Cerebellar nuclear complex (tissue), 1 donor: ENCODE results near the gene AGPS.
A peak's percentile ranks its signal among the peaks of the same experiment; 100 is the strongest.
"Not testable (repeated sequence)": the region's sequence is repeated elsewhere in the genome, so short reads cannot be mapped to it uniquely, and the experiment has no call there.

Source experiments
- DNase-seq, 2 experiments: peaks; one replicate each; lab custom pipeline; 2025; lab: John Stamatoyannopoulos, UW

AGPS gene

DNA sequence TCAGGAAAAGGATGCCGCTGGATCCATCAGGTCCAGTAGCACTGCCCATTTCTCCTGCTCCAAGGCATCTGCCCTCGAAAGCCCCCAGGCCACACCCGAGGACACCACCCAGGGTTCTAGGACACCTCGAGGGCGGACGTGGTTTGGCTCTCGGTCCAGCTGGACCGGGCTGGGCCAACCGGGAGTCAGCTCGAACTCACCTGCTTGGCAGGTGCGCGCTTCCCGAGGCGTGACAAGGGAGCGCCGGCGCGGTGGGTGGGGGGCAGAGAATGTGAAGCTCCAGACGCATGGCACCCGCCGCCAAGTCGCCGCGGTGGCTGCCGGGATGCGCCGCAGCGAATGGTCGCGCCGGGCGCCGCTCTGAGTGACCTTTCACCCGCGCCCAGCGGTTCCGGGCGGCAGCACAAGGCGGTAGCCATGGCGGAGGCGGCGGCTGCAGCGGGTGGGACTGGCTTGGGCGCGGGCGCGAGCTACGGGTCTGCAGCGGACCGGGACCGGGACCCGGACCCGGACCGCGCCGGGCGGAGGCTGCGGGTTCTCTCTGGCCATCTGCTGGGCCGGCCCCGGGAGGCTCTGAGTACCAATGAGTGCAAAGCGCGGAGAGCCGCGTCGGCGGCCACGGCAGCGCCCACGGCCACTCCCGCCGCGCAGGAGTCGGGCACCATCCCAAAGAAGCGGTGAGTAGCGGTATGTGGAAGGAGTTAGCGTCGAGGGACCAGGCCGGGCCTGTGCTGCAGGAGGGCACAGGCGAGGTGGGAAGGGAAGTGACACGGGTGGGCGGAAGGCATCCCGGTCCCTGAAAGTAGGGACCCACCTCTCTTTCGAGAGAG, at the start of gene AGPS:
Gene AGPS, plus strand, starts transcription at position 401 of the 830 bp plus-strand sequence. Its CDS starts 17 bp downstream, at position 418.
- peak in 1 of 2 experiments; percentile 24 for DNase-seq

DNA sequence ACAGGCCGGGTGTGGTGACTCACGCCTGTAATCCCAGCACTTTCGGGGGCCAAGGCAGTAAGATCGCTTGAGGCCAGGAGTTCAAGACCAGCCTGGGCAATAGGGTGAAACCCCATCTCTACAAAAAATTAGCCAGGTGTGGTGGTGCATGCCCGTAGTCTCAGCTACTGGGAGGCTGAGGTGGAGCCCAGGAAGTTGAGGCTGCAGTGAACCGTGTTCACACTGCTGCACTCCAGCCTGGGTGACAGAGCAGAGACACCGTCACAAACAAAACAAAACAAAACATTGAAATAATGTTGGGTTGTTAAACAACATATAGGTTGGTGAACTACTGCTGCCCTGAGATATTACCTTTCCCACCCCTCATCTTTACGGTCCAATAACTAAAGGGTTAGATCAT, 48.8 kb upstream of the AGPS start:
- DNase-seq: no peak

GRCh38 chr2:177344316-177344715, 48.3 kb upstream of the AGPS start:
- DNase-seq: no peak

- no peak for DNase-seq
Measured at GRCh38 chr2:177346192-177346591, 46.4 kb upstream of the AGPS start.

- DNase-seq: no peak
Measured at GRCh38 chr2:177347570-177347969, 45.0 kb upstream of the AGPS start.

DNA sequence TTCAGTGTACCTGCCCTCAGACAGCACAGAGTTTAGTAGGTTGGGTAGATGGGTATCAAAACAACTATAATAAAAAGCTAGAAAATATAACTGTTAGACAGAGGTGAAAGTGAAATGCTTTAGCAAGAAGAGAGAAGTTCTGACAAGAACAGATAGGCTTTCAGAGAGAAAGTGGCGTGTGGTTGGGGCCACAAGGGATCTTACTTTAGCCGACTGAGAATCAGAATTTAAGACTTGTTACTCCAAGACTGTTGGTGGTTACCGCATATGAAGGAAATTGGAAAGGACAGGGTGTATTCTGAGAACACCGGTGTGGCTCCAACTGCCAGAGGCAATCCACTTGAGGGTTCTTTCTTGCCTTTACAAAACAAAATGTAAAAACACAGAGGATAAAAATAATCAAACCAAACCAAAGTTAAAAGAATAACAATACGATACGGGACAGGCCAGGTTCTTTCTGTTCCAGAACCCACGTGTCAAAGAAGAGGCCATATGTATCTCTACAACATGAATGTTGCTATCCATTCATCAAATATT, 44.4 kb upstream of the AGPS start:
- DNase-seq: no peak

GRCh38 chr2:177348733-177349693, 43.6 kb upstream of the AGPS start:
- no peak for DNase-seq

DNA sequence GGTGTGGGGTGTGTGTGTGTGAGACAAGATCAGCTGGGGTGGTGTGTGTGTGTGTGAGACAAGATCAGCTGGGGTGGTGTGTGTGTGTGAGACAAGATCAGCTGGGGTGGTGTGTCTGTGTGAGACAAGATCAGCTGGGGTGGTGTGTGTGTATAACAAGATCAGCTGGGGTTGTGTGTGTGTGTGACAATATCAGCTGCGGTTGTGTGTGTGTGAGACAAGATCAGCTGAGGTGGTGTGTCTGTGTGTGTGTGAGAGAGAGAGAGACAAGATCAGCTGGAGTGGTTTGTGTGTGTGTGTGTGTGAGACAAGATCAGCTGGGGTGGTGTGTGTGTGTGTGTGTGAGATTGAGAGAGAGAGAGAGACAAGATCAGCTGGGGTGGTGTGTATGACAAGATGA, 41.9 kb upstream of the AGPS start:
- not testable (repeated sequence) for DNase-seq

DNA sequence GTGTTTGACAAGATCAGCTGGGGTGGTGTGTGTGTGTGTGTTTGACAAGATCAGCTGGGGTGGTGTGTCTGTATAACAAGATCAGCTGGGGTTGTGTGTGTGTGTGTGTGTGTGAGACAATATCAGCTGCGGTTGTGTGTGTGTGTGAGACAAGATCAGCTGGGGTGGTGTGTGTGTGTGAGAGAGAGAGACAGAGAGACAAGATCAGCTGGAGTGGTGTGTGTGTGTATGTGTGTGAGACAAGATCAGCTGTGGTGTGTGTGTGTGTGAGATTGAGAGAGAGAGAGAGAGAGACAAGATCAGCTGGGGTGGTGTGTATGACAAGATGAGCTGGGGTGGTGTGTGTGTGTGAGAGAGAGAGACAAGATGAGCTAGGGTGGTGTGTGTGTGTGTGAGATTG, 41.5 kb upstream of the AGPS start:
- not testable (repeated sequence) for DNase-seq

GRCh38 chr2:177352441-177353186, 40.0 kb upstream of the AGPS start:
- no peak for DNase-seq

GRCh38 chr2:177353187-177353478, 39.4 kb upstream of the AGPS start:
- DNase-seq: no peak

- DNase-seq: not testable (repeated sequence)
Measured at GRCh38 chr2:177354541-177354940, 38.0 kb upstream of the AGPS start.

GRCh38 chr2:177355874-177356273, 36.7 kb upstream of the AGPS start:
- DNase-seq: no peak

DNA sequence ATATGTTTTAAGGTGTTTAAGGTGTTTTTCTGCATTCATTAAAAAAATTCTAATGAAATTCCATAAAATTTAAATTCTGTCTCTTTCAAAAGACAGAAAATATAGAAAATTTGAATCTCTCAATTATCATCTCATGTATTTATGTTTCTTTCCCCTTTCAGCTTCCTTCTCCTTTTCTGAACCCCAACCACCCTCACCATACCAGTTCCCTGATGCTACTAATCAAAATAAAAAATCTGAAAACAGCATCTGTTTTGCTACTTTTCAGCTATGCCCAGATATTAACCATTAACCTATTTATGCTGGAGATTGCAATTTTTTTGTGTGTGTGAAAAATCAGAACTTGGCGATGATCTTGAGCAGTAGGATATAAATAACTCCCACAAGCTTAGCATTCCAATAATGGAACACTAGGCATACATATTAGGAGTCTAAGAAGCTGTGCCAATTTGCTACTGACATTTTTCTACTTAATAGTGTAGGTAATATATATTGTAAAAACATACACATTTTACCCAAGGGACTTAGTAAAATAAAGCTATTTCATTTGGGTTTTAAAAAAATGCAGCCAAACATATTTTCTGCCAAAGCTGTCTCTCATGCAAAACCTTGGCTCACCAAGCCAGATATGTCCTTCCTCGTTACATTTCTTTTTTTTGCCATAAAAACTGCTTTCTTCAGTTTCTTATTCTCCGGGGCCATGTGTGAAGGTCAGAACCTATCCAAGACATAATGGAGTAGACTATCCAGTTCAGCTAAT, 32.6 kb upstream of the AGPS start:
- no peak for DNase-seq

- DNase-seq: no peak
Measured at GRCh38 chr2:177362499-177362898, 30.1 kb upstream of the AGPS start.

GRCh38 chr2:177363332-177363731, 29.2 kb upstream of the AGPS start:
- DNase-seq: no peak

- DNase-seq: not testable (repeated sequence)
Measured at GRCh38 chr2:177365764-177366163, 26.8 kb upstream of the AGPS start.

DNA sequence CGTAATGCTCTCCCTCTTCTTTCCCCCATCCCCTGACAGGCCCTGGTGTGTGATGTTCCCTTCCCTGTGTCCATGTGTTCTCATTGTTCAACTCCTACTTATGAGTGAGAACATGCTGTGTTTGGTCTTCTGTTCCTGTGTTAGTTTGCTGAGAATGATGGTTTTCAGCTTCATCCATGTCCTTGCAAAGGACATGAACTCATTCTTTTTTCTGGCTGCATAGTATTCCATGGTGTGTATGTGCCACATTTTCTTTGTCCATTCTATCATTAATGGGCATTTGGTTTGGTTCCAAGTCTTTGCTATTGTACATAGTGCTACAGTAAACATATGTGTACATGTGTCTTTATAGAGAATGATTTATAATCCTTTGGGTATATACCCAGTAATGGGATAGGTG, 24.6 kb upstream of the AGPS start:
- DNase-seq: not testable (repeated sequence)

GRCh38 chr2:177379354-177379753, 13.2 kb upstream of the AGPS start:
- DNase-seq: no peak

- DNase-seq: no peak
Measured at GRCh38 chr2:177380181-177380580, 12.4 kb upstream of the AGPS start.

GRCh38 chr2:177383935-177384334, 8.6 kb upstream of the AGPS start:
- DNase-seq: no peak
